Esophagus mucosa (tissue), 1 donor: Measurements from ENCODE around the gene MORN3. TPM values are rescaled to one million over a fixed set of nuclear protein-coding genes. Genes with fewer than 3 reads are reported as not detected.
"Not testable (repeated sequence)": the region's sequence is repeated elsewhere in the genome, so short reads cannot be mapped to it uniquely, and the experiment has no call there.

ENCODE experiments used
- ATAC-seq: fragments of 200-7000 bp; cut with Tn5 transposase; one replicate; pipeline ENCODE4 v1.9.1; 2020
- total RNA-seq: library from RNA; stranded (reverse); gene quantifications from one replicate; pipeline ENCODE4 v1.2.4, GENCODE V29; 2023
- donor health status: DM: yes; HTN: yes; CAD: no.

MORN3 gene
- total RNA-seq, 1 donor from 2014 or later: 0.08 TPM

- no peak for ATAC-seq
Observed at GRCh38 chr12:121689430-121689829, 20.0 kb upstream of the MORN3 start.

GRCh38 chr12:121688966-121689365 is 19.5 kb upstream of the MORN3 start:
- ATAC-seq: no peak

- not testable (repeated sequence) for ATAC-seq
Observed at GRCh38 chr12:121679661-121680197, 10.3 kb upstream of the MORN3 start.

GRCh38 chr12:121678716-121679300 is 9.4 kb upstream of the MORN3 start:
- ATAC-seq: no peak

- no peak for ATAC-seq
Observed at GRCh38 chr12:121678305-121678704, 8.9 kb upstream of the MORN3 start.

- ATAC-seq: no peak
Observed at GRCh38 chr12:121676190-121676589, 6.7 kb upstream of the MORN3 start.

- ATAC-seq: peak; percentile 43
Observed at GRCh38 chr12:121673013-121673511, 3.6 kb upstream of the MORN3 start.

GRCh38 chr12:121668750-121669520 is 519 bp downstream of the MORN3 start:
- no peak for ATAC-seq

- ATAC-seq: not testable (repeated sequence)
Observed at GRCh38 chr12:121666829-121667228, 2.6 kb downstream of the MORN3 start.

GRCh38 chr12:121663610-121663929 is 5.9 kb downstream of the MORN3 start:
- no peak for ATAC-seq

- not testable (repeated sequence) for ATAC-seq
Observed at GRCh38 chr12:121661353-121662105, 7.9 kb downstream of the MORN3 start.

- no peak for ATAC-seq
Observed at GRCh38 chr12:121657305-121658008, 12.0 kb downstream of the MORN3 start.

GRCh38 chr12:121656122-121656521 is 13.3 kb downstream of the MORN3 start:
- no peak for ATAC-seq

GRCh38 chr12:121653999-121654398 is 15.5 kb downstream of the MORN3 start:
- ATAC-seq: no peak

- peak; percentile 78 for ATAC-seq
Observed at GRCh38 chr12:121652767-121653497, 16.5 kb downstream of the MORN3 start.

- ATAC-seq: no peak
Observed at GRCh38 chr12:121651320-121651719, 18.1 kb downstream of the MORN3 start.

- ATAC-seq: no peak
Observed at GRCh38 chr12:121649819-121650353, 19.6 kb downstream of the MORN3 start.

- ATAC-seq: peak; percentile 30
Observed at GRCh38 chr12:121649322-121649721, 20.1 kb downstream of the MORN3 start.

GRCh38 chr12:121648458-121649028 is 20.9 kb downstream of the MORN3 start:
- peak; percentile 21 for ATAC-seq

GRCh38 chr12:121641343-121641630 is 28.2 kb downstream of the MORN3 start:
- ATAC-seq: no peak
